SKM-1 (cell line): ENCODE results near the gene HSP90AB1.
"Not testable (repeated sequence)": the region's sequence is repeated elsewhere in the genome, so short reads cannot be mapped to it uniquely, and the experiment has no call there.

ENCODE experiments used
- DNase-seq: peaks from one replicate; lab custom pipeline; 2025; ENCODE audit not compliant: unreplicated experiment; lab: John Stamatoyannopoulos, UW

The HSP90AB1 gene

GRCh38 chr6:44222486-44223318, 24.2 kb upstream of the HSP90AB1 start:
- no peak for DNase-seq

GRCh38 chr6:44223319-44224028, 23.4 kb upstream of the HSP90AB1 start, which contains the start of gene SLC29A1:
Gene SLC29A1 (plus strand): TSS chr6:44223595. CDS start chr6:44227314, 3,719 bp downstream.
- peak; percentile 49 for DNase-seq

GRCh38 chr6:44224029-44224964, 22.6 kb upstream of the HSP90AB1 start:
- no peak for DNase-seq

- DNase-seq: no peak
These were observed 22.0 kb upstream of the HSP90AB1 start for GRCh38 chr6:44224965-44225305.

GRCh38 chr6:44225579-44226325, 21.1 kb upstream of the HSP90AB1 start:
- DNase-seq: no peak

GRCh38 chr6:44226368-44227147, 20.3 kb upstream of the HSP90AB1 start:
- no peak for DNase-seq

- no peak for DNase-seq
These were observed 19.6 kb upstream of the HSP90AB1 start for GRCh38 chr6:44227148-44227793.

- no peak for DNase-seq
These were observed 18.9 kb upstream of the HSP90AB1 start for GRCh38 chr6:44228031-44228430.

- DNase-seq: no peak
These were observed 18.5 kb upstream of the HSP90AB1 start for GRCh38 chr6:44228433-44228832.

- DNase-seq: no peak
These were observed 18.1 kb upstream of the HSP90AB1 start for GRCh38 chr6:44228836-44229235.

GRCh38 chr6:44229376-44230033, 17.4 kb upstream of the HSP90AB1 start:
- no peak for DNase-seq

- DNase-seq: no peak
These were observed 16.7 kb upstream of the HSP90AB1 start for GRCh38 chr6:44230034-44230675.

GRCh38 chr6:44231426-44231825, 15.5 kb upstream of the HSP90AB1 start:
- not testable (repeated sequence) for DNase-seq

GRCh38 chr6:44232676-44233566, 14.0 kb upstream of the HSP90AB1 start:
- DNase-seq: no peak

- DNase-seq: no peak
These were observed 13.3 kb upstream of the HSP90AB1 start for GRCh38 chr6:44233567-44234100.

- no peak for DNase-seq
These were observed 12.5 kb upstream of the HSP90AB1 start for GRCh38 chr6:44234101-44235025.
